Loucy (cell line): ENCODE data around the gene FOXB1.

Experiments used
- CTCF ChIP-seq: fragments of 200-600 bp; sonication (generic); conservative IDR thresholded peaks from 2 replicates; pipeline ENCODE4 v1.5.1; 2014; ENCODE audit warnings: mild to moderate bottlenecking, antibody characterized with exemption, low read length
- EZH2phosphoT487 ChIP-seq: fragments of 200-600 bp; IDR thresholded peaks from 2 replicates; pipeline ENCODE4 v1.6.1; 2018; ENCODE audit warnings: antibody characterized with exemption, mild to moderate bottlenecking, moderate library complexity, borderline replicate concordance

- TF ChIP-seq CTCF (no peak), EZH2phosphoT487 (no peak)
Measured at GRCh38 chr15:59963322-59963721, 40.8 kb upstream of the FOXB1 start.
